Measurements from ENCODE around the gene ELAC2. TPM values are rescaled to one million over a fixed set of nuclear protein-coding genes. Genes with fewer than 3 reads are reported as not detected.

ELAC2 gene
- total RNA-seq, 1 donor from 2014 or later = 91.2 TPM

DNA sequence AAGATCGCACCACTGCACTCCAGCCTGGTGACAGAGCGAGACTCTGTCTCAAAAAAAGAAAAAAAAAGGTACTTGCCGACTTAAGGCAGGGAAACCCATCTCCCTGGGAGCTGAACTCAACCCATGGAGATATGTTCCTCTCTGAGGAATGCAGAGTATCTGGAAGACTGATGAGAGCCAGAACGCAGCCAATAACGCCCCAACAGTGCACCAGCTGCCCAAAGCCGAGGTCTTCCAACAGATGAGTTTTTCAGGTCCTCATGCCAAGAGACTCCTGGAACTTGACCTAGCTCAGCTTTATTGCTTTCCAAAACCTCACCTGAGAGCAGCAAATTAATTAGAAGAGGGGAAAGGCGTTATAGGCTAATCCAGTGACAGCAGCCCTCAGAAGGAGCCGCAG, 9.4 kb downstream of the ELAC2 start:
- H3K36me3 Mint-ChIP-seq (ENCODE audit: low read depth) = peaks cover 65% of the 10 kb centered on the region
- H3K27ac Mint-ChIP-seq = no peak overlapping the region
- no peak for DNase-seq (ENCODE audit: low spot score)
- H3K4me3 Mint-ChIP-seq (ENCODE audit: low read depth) = no peak overlapping the region
- no peaks in the 10 kb centered on the region for H3K27me3 Mint-ChIP-seq (ENCODE audit: low read depth)
- intact Hi-C loops (cut with micrococcal nuclease) = loop anchor here (10.0 kb wide), 1 partner anchor 754 kb away; no protein-coding TSS in a partner anchor
- H3K9me3 Mint-ChIP-seq = no peaks in the 10 kb centered on the region
- H3K4me1 Mint-ChIP-seq (ENCODE audit: low read depth) = no peaks in the 10 kb centered on the region

DNA sequence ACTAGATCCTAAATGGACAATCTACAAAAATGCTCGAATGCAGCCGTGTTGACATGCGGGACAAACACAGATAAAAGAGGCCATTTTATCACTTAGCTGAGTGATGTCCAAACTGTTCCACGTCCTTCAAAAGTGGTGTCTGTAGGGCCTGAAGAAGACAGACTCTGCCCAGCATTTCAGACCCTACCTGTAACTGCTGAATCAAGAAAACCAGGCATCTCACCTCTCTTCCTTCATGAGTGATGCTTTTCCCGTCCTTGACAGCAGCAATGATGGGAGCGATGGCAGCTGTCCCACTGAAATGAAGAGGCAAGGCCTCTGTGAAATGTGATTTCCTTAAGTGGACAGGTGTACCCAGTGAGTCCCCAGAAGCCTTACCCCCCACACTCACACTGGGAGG, 12.3 kb downstream of the ELAC2 start:
- no peak for DNase-seq (ENCODE audit: low spot score)
- Mint-ChIP-seq H3K27ac (no peak overlapping the region), H3K9me3 (no peaks in the 10 kb centered on the region), H3K27me3 (ENCODE audit: low read depth) (no peaks in the 10 kb centered on the region), H3K36me3 (ENCODE audit: low read depth) (peaks cover 40% of the 10 kb centered on the region), H3K4me3 (ENCODE audit: low read depth) (no peak overlapping the region), H3K4me1 (ENCODE audit: low read depth) (no peaks in the 10 kb centered on the region)
- intact Hi-C loops (cut with micrococcal nuclease) = loop anchor here (10.0 kb wide), 1 partner anchor 751 kb away; no protein-coding TSS in a partner anchor

GRCh38 chr17:13004336-13004735, 13.5 kb downstream of the ELAC2 start:
- no peak overlapping the region for H3K4me3 Mint-ChIP-seq (ENCODE audit: low read depth)
- no peak for DNase-seq (ENCODE audit: low spot score)
- H3K27me3 Mint-ChIP-seq (ENCODE audit: low read depth) = no peaks in the 10 kb centered on the region
- no peaks in the 10 kb centered on the region for H3K4me1 Mint-ChIP-seq (ENCODE audit: low read depth)
- no peaks in the 10 kb centered on the region for H3K9me3 Mint-ChIP-seq
- peaks cover 34% of the 10 kb centered on the region for H3K36me3 Mint-ChIP-seq (ENCODE audit: low read depth)
- intact Hi-C loops (cut with micrococcal nuclease) = loop anchor here (10.0 kb wide), 1 partner anchor 750 kb away; no protein-coding TSS in a partner anchor
- H3K27ac Mint-ChIP-seq = no peak overlapping the region

DNA sequence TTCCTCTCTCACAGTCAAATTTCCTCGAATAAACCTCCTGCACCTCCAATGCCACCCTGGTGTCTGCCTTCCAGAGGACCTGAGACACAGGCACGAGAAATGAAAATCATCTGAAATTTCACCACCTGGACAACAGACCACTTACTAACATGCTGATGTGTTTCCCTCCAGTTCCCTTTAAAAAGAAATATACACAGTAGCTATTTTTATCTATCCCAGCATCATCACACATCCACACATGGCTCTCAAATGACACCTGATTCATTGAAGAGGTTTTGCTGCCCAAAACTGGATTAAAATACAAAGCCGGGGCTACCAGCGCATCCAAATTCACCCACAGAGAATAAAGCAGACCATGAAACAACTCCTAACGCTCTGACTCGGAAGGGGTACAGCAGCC, 13.9 kb downstream of the ELAC2 start:
- DNase-seq (ENCODE audit: low spot score) = no peak
- peaks cover 33% of the 10 kb centered on the region for H3K36me3 Mint-ChIP-seq (ENCODE audit: low read depth)
- H3K27me3 Mint-ChIP-seq (ENCODE audit: low read depth) = no peaks in the 10 kb centered on the region
- no peaks in the 10 kb centered on the region for H3K9me3 Mint-ChIP-seq
- no peak overlapping the region for H3K4me3 Mint-ChIP-seq (ENCODE audit: low read depth)
- H3K27ac Mint-ChIP-seq = no peak overlapping the region
- no peaks in the 10 kb centered on the region for H3K4me1 Mint-ChIP-seq (ENCODE audit: low read depth)
- intact Hi-C loops (cut with micrococcal nuclease) = loop anchor here (2.0 to 10.0 kb wide), 2 partner anchors 15 to 749 kb away; partner anchors contain the start of gene ELAC2

DNA sequence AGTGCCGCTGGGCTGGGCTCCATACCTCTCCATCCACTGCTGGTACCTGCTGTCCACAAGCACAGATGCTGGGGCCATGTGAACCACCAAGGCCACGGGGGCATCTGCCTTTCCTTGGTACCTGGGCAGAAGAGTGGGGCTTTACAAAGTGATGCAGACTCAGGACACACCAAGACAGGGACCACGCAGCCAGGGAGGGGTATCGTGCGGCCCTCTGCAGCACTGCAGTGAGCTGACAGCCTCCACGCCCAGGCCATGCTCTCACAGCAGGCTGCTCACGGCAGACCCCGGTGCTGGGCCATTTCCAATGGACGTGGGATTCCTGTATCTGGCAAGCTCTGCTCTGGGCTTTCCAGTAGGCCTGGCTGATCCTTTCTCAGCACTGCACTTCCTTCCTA, 14.4 kb downstream of the ELAC2 start:
- intact Hi-C loops (cut with micrococcal nuclease) = loop anchor here (2.0 to 10.0 kb wide), 2 partner anchors 15 to 749 kb away; partner anchors contain the start of gene ELAC2
- DNase-seq (ENCODE audit: low spot score) = no peak
- H3K9me3 Mint-ChIP-seq = no peaks in the 10 kb centered on the region
- no peak overlapping the region for H3K4me3 Mint-ChIP-seq (ENCODE audit: low read depth)
- peaks cover 33% of the 10 kb centered on the region for H3K36me3 Mint-ChIP-seq (ENCODE audit: low read depth)
- H3K27me3 Mint-ChIP-seq (ENCODE audit: low read depth) = no peaks in the 10 kb centered on the region
- H3K27ac Mint-ChIP-seq = no peak overlapping the region
- H3K4me1 Mint-ChIP-seq (ENCODE audit: low read depth) = no peaks in the 10 kb centered on the region

DNA sequence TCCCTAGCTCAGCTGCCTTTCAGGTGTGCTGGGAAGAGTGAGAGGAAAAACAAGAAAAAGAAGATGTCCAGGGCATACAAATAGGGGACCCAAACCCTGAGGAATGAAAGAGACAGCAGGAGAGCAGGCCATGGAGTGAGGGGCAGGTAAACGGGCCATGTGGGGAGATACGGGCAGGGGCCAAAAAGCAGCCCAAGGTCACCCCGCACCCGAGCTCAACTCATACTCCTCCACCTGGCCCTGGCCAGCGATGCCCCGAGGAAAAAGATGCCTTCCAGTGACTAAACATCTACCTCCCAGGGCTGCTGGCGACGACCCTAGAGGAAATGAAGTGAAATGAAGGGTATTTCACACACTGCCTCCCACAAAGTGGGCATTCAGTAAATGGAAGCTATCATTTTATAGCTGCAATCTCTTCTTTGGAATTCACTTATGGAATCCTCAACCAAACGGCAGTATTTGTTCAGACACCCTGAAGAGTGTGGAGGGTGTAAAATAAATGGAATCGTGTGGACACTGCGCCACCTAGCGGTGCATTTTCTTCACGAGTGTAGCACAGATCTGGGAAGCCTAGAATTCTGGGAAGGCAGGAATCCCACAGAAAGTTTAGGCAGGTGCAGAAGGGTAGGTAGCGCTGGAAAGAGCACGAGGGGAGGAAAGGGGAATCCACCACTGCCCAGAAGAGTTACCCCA, 14.9 kb downstream of the ELAC2 start:
- no peaks in the 10 kb centered on the region for H3K9me3 Mint-ChIP-seq
- H3K4me3 Mint-ChIP-seq (ENCODE audit: low read depth) = no peak overlapping the region
- intact Hi-C loops (cut with micrococcal nuclease) = loop anchor here (2.0 to 10.0 kb wide), 2 partner anchors 16 to 748 kb away; partner anchors contain the start of gene ELAC2
- H3K36me3 Mint-ChIP-seq (ENCODE audit: low read depth) = peaks cover 36% of the 10 kb centered on the region
- H3K27me3 Mint-ChIP-seq (ENCODE audit: low read depth) = no peaks in the 10 kb centered on the region
- no peak for DNase-seq (ENCODE audit: low spot score)
- no peak overlapping the region for H3K27ac Mint-ChIP-seq
- H3K4me1 Mint-ChIP-seq (ENCODE audit: low read depth) = no peaks in the 10 kb centered on the region

DNA sequence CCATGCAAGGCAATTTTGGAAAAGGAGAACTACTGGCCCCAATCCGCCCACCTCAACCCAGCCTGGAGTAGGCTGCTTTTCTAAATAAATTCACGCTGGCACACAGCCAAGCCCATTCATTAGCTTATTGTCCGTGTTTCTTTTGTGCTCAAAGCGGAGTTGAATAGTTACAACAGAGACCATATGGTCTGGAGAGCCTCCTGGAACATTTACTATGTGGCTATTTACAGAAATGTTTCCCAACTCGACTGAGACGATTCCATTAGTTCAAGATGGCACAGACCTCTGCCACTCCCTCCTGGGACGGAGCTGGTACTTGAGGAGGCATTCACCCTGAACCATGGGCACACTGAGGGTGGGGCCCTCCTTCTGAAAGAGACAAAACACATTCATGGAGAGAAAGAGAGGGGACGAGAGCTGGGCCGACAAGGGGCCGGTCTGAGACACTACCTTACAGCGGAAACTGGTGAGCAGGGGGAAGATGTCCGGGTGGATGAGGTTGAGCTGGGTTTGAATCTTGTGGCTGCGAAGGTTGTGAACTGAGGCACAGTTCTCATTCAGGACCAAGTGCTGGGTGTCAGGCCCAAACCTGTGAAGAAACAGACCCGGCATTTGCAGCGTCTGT, 15.7 kb downstream of the ELAC2 start:
- Mint-ChIP-seq H3K36me3 (ENCODE audit: low read depth) (peaks cover 42% of the 10 kb centered on the region), H3K4me1 (ENCODE audit: low read depth) (no peaks in the 10 kb centered on the region), H3K9me3 (no peaks in the 10 kb centered on the region), H3K27me3 (ENCODE audit: low read depth) (no peaks in the 10 kb centered on the region), H3K27ac (no peak overlapping the region), H3K4me3 (ENCODE audit: low read depth) (no peak overlapping the region)
- DNase-seq (ENCODE audit: low spot score) = no peak
- intact Hi-C loops (cut with micrococcal nuclease) = loop anchor here (2.0 to 10.0 kb wide), 2 partner anchors 17 to 747 kb away; partner anchors contain the start of gene ELAC2

DNA sequence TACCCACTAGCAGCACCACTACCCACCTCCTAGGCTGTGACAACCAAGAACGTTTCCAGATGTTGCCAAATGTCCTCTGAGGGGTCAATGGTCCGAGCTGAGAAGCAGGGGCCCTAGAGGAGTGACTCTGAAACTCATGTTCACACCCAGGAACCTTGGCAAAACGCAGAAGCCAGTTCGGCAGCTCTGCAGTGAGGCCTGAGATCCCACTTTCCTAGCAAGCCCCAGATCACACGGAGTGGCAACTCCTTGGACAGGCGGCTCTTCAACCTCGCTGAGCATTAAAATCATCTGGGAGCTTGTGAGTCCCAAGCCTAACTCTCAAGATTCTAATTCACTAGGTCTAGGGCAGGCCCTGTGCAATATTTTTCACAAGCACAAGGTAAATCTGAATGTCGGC, 17.3 kb downstream of the ELAC2 start:
- Mint-ChIP-seq H3K27me3 (ENCODE audit: low read depth) (no peaks in the 10 kb centered on the region), H3K4me1 (ENCODE audit: low read depth) (no peaks in the 10 kb centered on the region), H3K4me3 (ENCODE audit: low read depth) (no peak overlapping the region), H3K27ac (no peak overlapping the region), H3K9me3 (no peaks in the 10 kb centered on the region), H3K36me3 (ENCODE audit: low read depth) (peaks cover 54% of the 10 kb centered on the region)
- intact Hi-C loops (cut with micrococcal nuclease) = loop anchor here (10.0 kb wide), 1 partner anchor 746 kb away; no protein-coding TSS in a partner anchor
- no peak for DNase-seq (ENCODE audit: low spot score)

DNA sequence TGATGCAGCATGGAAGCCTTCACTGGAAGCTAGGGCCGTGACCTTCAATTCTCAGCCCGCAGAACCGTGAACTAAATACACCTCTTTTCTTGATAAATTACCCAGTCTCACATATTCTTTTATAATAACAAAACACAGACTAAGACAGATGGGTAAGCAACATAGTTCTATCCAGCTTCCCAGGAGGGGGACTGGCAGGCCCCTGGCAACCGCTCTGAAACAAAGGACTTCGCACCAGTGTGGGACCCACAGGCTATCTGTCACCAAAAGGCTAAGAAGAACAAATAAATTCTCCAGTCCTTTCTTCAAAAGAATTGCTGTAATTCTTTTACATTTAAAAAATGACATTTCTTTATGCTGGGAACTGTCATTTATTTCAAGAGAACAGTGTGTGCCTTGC, 19.0 kb downstream of the ELAC2 start:
- Mint-ChIP-seq H3K4me1 (ENCODE audit: low read depth) (no peaks in the 10 kb centered on the region), H3K9me3 (no peaks in the 10 kb centered on the region), H3K27ac (no peak overlapping the region), H3K27me3 (ENCODE audit: low read depth) (no peaks in the 10 kb centered on the region), H3K36me3 (ENCODE audit: low read depth) (peaks cover 49% of the 10 kb centered on the region), H3K4me3 (ENCODE audit: low read depth) (no peak overlapping the region)
- intact Hi-C loops (cut with micrococcal nuclease) = no loop called here
- no peak for DNase-seq (ENCODE audit: low spot score)

GRCh38 chr17:12998461-12998860, 19.4 kb downstream of the ELAC2 start:
- Mint-ChIP-seq H3K36me3 (ENCODE audit: low read depth) (peaks cover 50% of the 10 kb centered on the region), H3K4me3 (ENCODE audit: low read depth) (no peak overlapping the region), H3K9me3 (no peaks in the 10 kb centered on the region), H3K4me1 (ENCODE audit: low read depth) (no peaks in the 10 kb centered on the region), H3K27ac (no peak overlapping the region), H3K27me3 (ENCODE audit: low read depth) (no peaks in the 10 kb centered on the region)
- no peak for DNase-seq (ENCODE audit: low spot score)
- intact Hi-C loops (cut with micrococcal nuclease) = no loop called here

- DNase-seq (ENCODE audit: low spot score) = no peak
- peaks cover 59% of the 10 kb centered on the region for H3K36me3 Mint-ChIP-seq (ENCODE audit: low read depth)
- intact Hi-C loops (cut with micrococcal nuclease) = no loop called here
- H3K27me3 Mint-ChIP-seq (ENCODE audit: low read depth) = no peaks in the 10 kb centered on the region
- no peaks in the 10 kb centered on the region for H3K9me3 Mint-ChIP-seq
- H3K27ac Mint-ChIP-seq = no peak overlapping the region
- H3K4me1 Mint-ChIP-seq (ENCODE audit: low read depth) = no peaks in the 10 kb centered on the region
- H3K4me3 Mint-ChIP-seq (ENCODE audit: low read depth) = no peak overlapping the region
Observed at GRCh38 chr17:12996941-12997340, 20.9 kb downstream of the ELAC2 start.

DNA sequence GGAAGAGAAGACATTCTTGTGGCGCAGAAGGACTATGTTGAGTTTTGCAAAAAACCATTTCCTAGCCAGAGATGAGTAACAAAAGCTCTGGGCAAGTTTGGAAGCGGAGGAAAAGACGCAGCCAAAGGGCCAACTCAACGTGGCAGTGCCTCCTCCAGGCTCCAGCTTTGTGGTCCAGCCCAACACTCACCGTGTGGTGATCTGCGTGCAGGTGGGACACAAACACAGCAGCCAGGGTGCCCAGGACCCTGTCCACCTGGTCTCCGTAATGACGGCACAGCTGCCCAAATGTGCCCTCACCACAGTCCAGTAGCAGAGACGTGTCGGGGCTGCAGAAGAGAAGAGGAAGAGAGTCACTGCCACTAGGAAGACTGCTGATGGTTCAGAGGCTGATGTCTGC, 21.5 kb downstream of the ELAC2 start:
- Mint-ChIP-seq H3K27ac (no peak overlapping the region), H3K4me1 (ENCODE audit: low read depth) (no peaks in the 10 kb centered on the region), H3K9me3 (no peaks in the 10 kb centered on the region), H3K4me3 (ENCODE audit: low read depth) (no peak overlapping the region), H3K27me3 (ENCODE audit: low read depth) (no peaks in the 10 kb centered on the region), H3K36me3 (ENCODE audit: low read depth) (peaks cover 65% of the 10 kb centered on the region)
- no peak for DNase-seq (ENCODE audit: low spot score)
- intact Hi-C loops (cut with micrococcal nuclease) = no loop called here

- no peaks in the 10 kb centered on the region for H3K4me1 Mint-ChIP-seq (ENCODE audit: low read depth)
Observed at GRCh38 chr17:12995896-12996295, 21.9 kb downstream of the ELAC2 start.

More at GRCh38 chr17:12995896-12996295, 21.9 kb downstream of the ELAC2 start:
- H3K27ac Mint-ChIP-seq = no peak overlapping the region
- no peaks in the 10 kb centered on the region for H3K27me3 Mint-ChIP-seq (ENCODE audit: low read depth)
- H3K36me3 Mint-ChIP-seq (ENCODE audit: low read depth) = peaks cover 69% of the 10 kb centered on the region
- no peak overlapping the region for H3K4me3 Mint-ChIP-seq (ENCODE audit: low read depth)
- no peaks in the 10 kb centered on the region for H3K9me3 Mint-ChIP-seq
- intact Hi-C loops (cut with micrococcal nuclease) = no loop called here
- DNase-seq (ENCODE audit: low spot score) = no peak
